ENCODE measurements around the gene LTC4S. TPM values are rescaled to one million over a fixed set of nuclear protein-coding genes. Genes with fewer than 3 reads are reported as not detected.

The LTC4S gene
- total RNA-seq, 1 donor from 2014 or later, result 2.6 TPM

GRCh38 chr5:179840766-179841165 is 47.0 kb downstream of the LTC4S start:
- no peak for ATAC-seq
- no peak for DNase-seq (ENCODE audit: low spot score)

- ATAC-seq, result no peak
- DNase-seq (ENCODE audit: low spot score), result no peak
Measured at GRCh38 chr5:179841621-179842020, 47.8 kb downstream of the LTC4S start.

Other genes starting within 250 kb of the LTC4S start
- 16.4 TPM for gene RUFY1, start 243.4 kb upstream of the LTC4S start, total RNA-seq
- 215 TPM for gene HNRNPH1, start 170.3 kb upstream of the LTC4S start, total RNA-seq
- gene CBY3, start 113.0 kb upstream of the LTC4S start, total RNA-seq, result not detected
- 501 TPM for gene CANX, start 95.0 kb upstream of the LTC4S start, total RNA-seq
- 7.3 TPM for gene MAML1, start 61.2 kb upstream of the LTC4S start, total RNA-seq
- 192 TPM for gene MGAT4B, start 12.9 kb downstream of the LTC4S start, total RNA-seq
- gene SQSTM1, start 26.9 kb downstream of the LTC4S start, total RNA-seq, result 361 TPM
- 12.8 TPM for gene MRNIP, start 64.8 kb downstream of the LTC4S start, total RNA-seq
- 107 TPM for gene TBC1D9B, start 113.9 kb downstream of the LTC4S start, total RNA-seq